ENCODE measurements around the gene HINFP.

DNA sequence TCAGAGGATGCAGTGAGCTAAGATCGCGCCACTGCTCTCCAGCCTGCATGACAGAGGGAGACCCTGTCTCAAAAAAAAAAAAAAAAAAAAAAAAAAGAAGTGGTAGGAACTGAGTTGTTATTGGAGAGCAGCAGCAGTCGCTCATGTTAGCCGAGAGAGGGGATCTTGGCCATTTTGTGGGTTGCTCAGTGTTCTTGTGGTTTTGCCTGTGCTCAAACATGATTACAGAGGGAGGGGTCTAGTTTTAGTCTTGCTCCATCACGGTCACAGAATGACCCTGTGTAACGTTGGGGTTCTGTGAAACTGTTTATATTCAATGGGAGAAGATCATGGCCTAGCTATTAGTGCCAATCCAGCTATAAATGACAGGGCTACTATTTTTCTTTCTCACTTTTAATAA is 21.7 kb upstream of the HINFP start:
- TF ChIP-seq, protein P1, sequence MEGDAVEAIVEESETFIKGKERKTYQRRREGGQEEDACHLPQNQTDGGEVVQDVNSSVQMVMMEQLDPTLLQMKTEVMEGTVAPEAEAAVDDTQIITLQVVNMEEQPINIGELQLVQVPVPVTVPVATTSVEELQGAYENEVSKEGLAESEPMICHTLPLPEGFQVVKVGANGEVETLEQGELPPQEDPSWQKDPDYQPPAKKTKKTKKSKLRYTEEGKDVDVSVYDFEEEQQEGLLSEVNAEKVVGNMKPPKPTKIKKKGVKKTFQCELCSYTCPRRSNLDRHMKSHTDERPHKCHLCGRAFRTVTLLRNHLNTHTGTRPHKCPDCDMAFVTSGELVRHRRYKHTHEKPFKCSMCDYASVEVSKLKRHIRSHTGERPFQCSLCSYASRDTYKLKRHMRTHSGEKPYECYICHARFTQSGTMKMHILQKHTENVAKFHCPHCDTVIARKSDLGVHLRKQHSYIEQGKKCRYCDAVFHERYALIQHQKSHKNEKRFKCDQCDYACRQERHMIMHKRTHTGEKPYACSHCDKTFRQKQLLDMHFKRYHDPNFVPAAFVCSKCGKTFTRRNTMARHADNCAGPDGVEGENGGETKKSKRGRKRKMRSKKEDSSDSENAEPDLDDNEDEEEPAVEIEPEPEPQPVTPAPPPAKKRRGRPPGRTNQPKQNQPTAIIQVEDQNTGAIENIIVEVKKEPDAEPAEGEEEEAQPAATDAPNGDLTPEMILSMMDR (IDR thresholded peaks at IDR 0.05), result no peak
- no peak for TF ChIP-seq POLR2A (IDR thresholded peaks at IDR 0.05)
- no peak for TF ChIP-seq POLR2AphosphoS5 (IDR thresholded peaks at IDR 0.05)

Data from prostate gland (tissue), 2 donors.